Fibroblast of villous mesenchyme (primary cell): ENCODE data around the gene UVSSA. TPM values are rescaled to one million over a fixed set of nuclear protein-coding genes. Genes with fewer than 3 reads are reported as not detected.

Source experiments
- DNase-seq: peaks from one replicate; pipeline ENCODE4 v3.0.0-alpha.2; 2010; ENCODE audit warnings: low read depth
- H3K4me3 ChIP-seq: 2 replicates; pipeline ENCODE4 v1.5.1; 2011; ENCODE audit warnings: low read depth, mild to moderate bottlenecking, low read length
- CTCF ChIP-seq: IDR thresholded peaks from 2 replicates; pipeline ENCODE4 v1.5.1; 2012; ENCODE audit warnings: low read depth, mild to moderate bottlenecking, low read length; ENCODE audit not compliant: insufficient read depth
- total RNA-seq: library from RNA; depleted of rRNA; stranded (reverse); fragments of >200 nt; gene quantifications from 2 replicates; pipeline ENCODE4 v1.2.3, GENCODE V29; 2012

The UVSSA gene
- total RNA-seq, 1 donor = 10.8 TPM

- H3K4me3 ChIP-seq = no peak overlapping the region
- TF ChIP-seq CTCF = peak; percentile 81
- DNase-seq = peak; percentile 54
Observed at GRCh38 chr4:1356181-1356998, 9.4 kb downstream of the UVSSA start.

GRCh38 chr4:1357356-1358248, 10.6 kb downstream of the UVSSA start:
- no peak for DNase-seq

GRCh38 chr4:1358421-1359143, 11.6 kb downstream of the UVSSA start:
- no peak for DNase-seq
- TF ChIP-seq CTCF = no peak
- no peak overlapping the region for H3K4me3 ChIP-seq

More at GRCh38 chr4:1357356-1358248, 10.6 kb downstream of the UVSSA start:
- TF ChIP-seq CTCF = no peak
- H3K4me3 ChIP-seq = no peak overlapping the region

GRCh38 chr4:1359144-1359501, 12.1 kb downstream of the UVSSA start:
- DNase-seq = no peak
- no peak overlapping the region for H3K4me3 ChIP-seq
- TF ChIP-seq CTCF = no peak

- TF ChIP-seq CTCF = no peak
- no peak overlapping the region for H3K4me3 ChIP-seq
- no peak for DNase-seq
Observed at GRCh38 chr4:1359976-1360375, 13.0 kb downstream of the UVSSA start.

GRCh38 chr4:1360423-1361283, 13.6 kb downstream of the UVSSA start:
- peak; percentile 55 for DNase-seq
- TF ChIP-seq CTCF = no peak

More at GRCh38 chr4:1360423-1361283, 13.6 kb downstream of the UVSSA start:
- no peak overlapping the region for H3K4me3 ChIP-seq
